Mononuclear cell (primary cell): ENCODE measurements around the gene EMCN. TPM values are rescaled to one million over a fixed set of nuclear protein-coding genes. Genes with fewer than 3 reads are reported as not detected.
"Not testable (repeated sequence)": the region's sequence is repeated elsewhere in the genome, so short reads cannot be mapped to it uniquely, and the experiment has no call there.

ENCODE experiments used
- H3K27me3 ChIP-seq: 2 replicates; pipeline ENCODE4 v1.6.0; 2011; ENCODE audit warnings: low read length, control low read depth; ENCODE audit not compliant: insufficient read depth
- H3K4me1 ChIP-seq: 2 replicates; pipeline ENCODE4 v1.5.1; 2011; ENCODE audit warnings: mild to moderate bottlenecking, low read length, control low read depth; ENCODE audit not compliant: insufficient read depth
- H3K4me3 ChIP-seq: 2 replicates; pipeline ENCODE4 v1.5.1; 2011; ENCODE audit warnings: mild to moderate bottlenecking, low read length, moderate library complexity
- H3K9me3 ChIP-seq: 2 replicates; pipeline ENCODE4 v1.5.1; 2011; ENCODE audit warnings: low read depth, mild to moderate bottlenecking, control low read depth, low read length
- total RNA-seq: library from RNA; depleted of rRNA; stranded (reverse); fragments of >200 nt; gene quantifications from one replicate; pipeline ENCODE4 v1.2.3, GENCODE V29; 2012

The EMCN gene
- total RNA-seq, result 0.10 TPM

GRCh38 chr4:100517864-100518341 lies at the start of gene EMCN:
EMCN (minus strand) TSS chr4:100518022; CDS start chr4:100517914, 108 bp downstream.
- H3K4me1 ChIP-seq, result no peaks in the 10 kb centered on the region
- H3K4me3 ChIP-seq, result no peak within 1 kb of the TSS
- H3K9me3 ChIP-seq, result no peaks in the 10 kb centered on the region
- peaks cover 39% of the 10 kb centered on the region for H3K27me3 ChIP-seq

- H3K4me1 ChIP-seq, result no peaks in the 10 kb centered on the region
- H3K9me3 ChIP-seq, result no peaks in the 10 kb centered on the region
- no peak overlapping the region for H3K4me3 ChIP-seq
- no peaks in the 10 kb centered on the region for H3K27me3 ChIP-seq
These were observed 48.6 kb upstream of the EMCN start for GRCh38 chr4:100566396-100566795.

- H3K9me3 ChIP-seq, result no peaks in the 10 kb centered on the region
- H3K4me1 ChIP-seq, result no peaks in the 10 kb centered on the region
- H3K4me3 ChIP-seq, result no peak overlapping the region
- no peaks in the 10 kb centered on the region for H3K27me3 ChIP-seq
These were observed 39.5 kb upstream of the EMCN start for GRCh38 chr4:100557306-100557705.

- Histone ChIP-seq H3K9me3 (no peaks in the 10 kb centered on the region), H3K4me3 (no peak overlapping the region), H3K27me3 (no peaks in the 10 kb centered on the region), H3K4me1 (no peaks in the 10 kb centered on the region)
These were observed 38.0 kb upstream of the EMCN start for GRCh38 chr4:100555611-100556337.

GRCh38 chr4:100548200-100548560 lies 30.4 kb upstream of the EMCN start:
- H3K4me1 ChIP-seq, result no peaks in the 10 kb centered on the region
- H3K4me3 ChIP-seq, result no peak overlapping the region

GRCh38 chr4:100547541-100548199 lies 29.8 kb upstream of the EMCN start:
- H3K9me3 ChIP-seq, result no peaks in the 10 kb centered on the region
- H3K4me3 ChIP-seq, result no peak overlapping the region
- H3K27me3 ChIP-seq, result no peaks in the 10 kb centered on the region
- no peaks in the 10 kb centered on the region for H3K4me1 ChIP-seq

More at GRCh38 chr4:100548200-100548560, 30.4 kb upstream of the EMCN start:
- Histone ChIP-seq H3K27me3 (no peaks in the 10 kb centered on the region), H3K9me3 (no peaks in the 10 kb centered on the region)

GRCh38 chr4:100545427-100545826 lies 27.6 kb upstream of the EMCN start:
- no peaks in the 10 kb centered on the region for H3K9me3 ChIP-seq
- no peaks in the 10 kb centered on the region for H3K4me1 ChIP-seq
- no peaks in the 10 kb centered on the region for H3K27me3 ChIP-seq

GRCh38 chr4:100540131-100540530 lies 22.3 kb upstream of the EMCN start:
- H3K4me1 ChIP-seq, result no peaks in the 10 kb centered on the region
- H3K27me3 ChIP-seq, result no peaks in the 10 kb centered on the region
- H3K9me3 ChIP-seq, result no peaks in the 10 kb centered on the region

More at GRCh38 chr4:100545427-100545826, 27.6 kb upstream of the EMCN start:
- H3K4me3 ChIP-seq, result no peak overlapping the region

GRCh38 chr4:100539706-100540105 lies 21.9 kb upstream of the EMCN start:
- Histone ChIP-seq H3K27me3 (no peaks in the 10 kb centered on the region), H3K4me1 (no peaks in the 10 kb centered on the region), H3K9me3 (no peaks in the 10 kb centered on the region), H3K4me3 (no peak overlapping the region)

More at GRCh38 chr4:100540131-100540530, 22.3 kb upstream of the EMCN start:
- no peak overlapping the region for H3K4me3 ChIP-seq

- H3K9me3 ChIP-seq, result no peaks in the 10 kb centered on the region
- no peaks in the 10 kb centered on the region for H3K27me3 ChIP-seq
- H3K4me3 ChIP-seq, result no peak overlapping the region
- H3K4me1 ChIP-seq, result no peaks in the 10 kb centered on the region
These were observed 15.9 kb upstream of the EMCN start for GRCh38 chr4:100533741-100534140.

GRCh38 chr4:100530161-100530560 lies 12.3 kb upstream of the EMCN start:
- H3K4me3 ChIP-seq, H3K4me1 ChIP-seq, H3K9me3 ChIP-seq, H3K27me3 ChIP-seq: not testable (repeated sequence)

- H3K9me3 ChIP-seq, result no peaks in the 10 kb centered on the region
- no peaks in the 10 kb centered on the region for H3K4me1 ChIP-seq
- no peaks in the 10 kb centered on the region for H3K27me3 ChIP-seq
- H3K4me3 ChIP-seq, result no peak overlapping the region
These were observed 7.9 kb upstream of the EMCN start for GRCh38 chr4:100525686-100526085.

GRCh38 chr4:100519205-100519604 lies 1.4 kb upstream of the EMCN start:
- Histone ChIP-seq H3K27me3 (peaks cover 39% of the 10 kb centered on the region), H3K9me3 (no peaks in the 10 kb centered on the region), H3K4me3 (no peak overlapping the region), H3K4me1 (no peaks in the 10 kb centered on the region)

- no peaks in the 10 kb centered on the region for H3K9me3 ChIP-seq
- H3K27me3 ChIP-seq, result peaks cover 39% of the 10 kb centered on the region
- H3K4me1 ChIP-seq, result no peaks in the 10 kb centered on the region
- no peak overlapping the region for H3K4me3 ChIP-seq
These were observed 1.6 kb downstream of the EMCN start for GRCh38 chr4:100516225-100516624.

- no peak overlapping the region for H3K4me3 ChIP-seq
- no peaks in the 10 kb centered on the region for H3K4me1 ChIP-seq
- H3K9me3 ChIP-seq, result no peaks in the 10 kb centered on the region
- peaks cover 22% of the 10 kb centered on the region for H3K27me3 ChIP-seq
These were observed 5.9 kb downstream of the EMCN start for GRCh38 chr4:100511896-100512295.

GRCh38 chr4:100510551-100510950 lies 7.3 kb downstream of the EMCN start:
- Histone ChIP-seq H3K4me1 (no peaks in the 10 kb centered on the region), H3K27me3 (peaks cover 10% of the 10 kb centered on the region), H3K9me3 (no peaks in the 10 kb centered on the region), H3K4me3 (no peak overlapping the region)
